Stomach (tissue), 9 donors: ENCODE measurements around the gene COL18A1. TPM values are rescaled to one million over a fixed set of nuclear protein-coding genes. Genes with fewer than 3 reads are reported as not detected.

Source experiments
- DNase-seq, 2 donors: peaks; one replicate each; pipeline versions ENCODE4 v3.0.0 to v3.0.0-alpha.2; 2013 to 2019
- H3K27ac ChIP-seq, 5 donors: fragments of 200-600 bp in 4 of 5; sonication (generic) in 4 of 5; one replicate each; pipeline ENCODE4 v1.5.1; 2013 to 2019; ENCODE audit warnings: mild to moderate bottlenecking in 1 of 5, moderate library complexity in 1 of 5
- H3K27me3 ChIP-seq, 3 donors: fragments of 200-600 bp; sonication (generic); one replicate each; pipeline ENCODE4 v1.5.1; 2017 to 2019; ENCODE audit warnings: mixed run types in 1 of 3
- H3K36me3 ChIP-seq, 4 donors: fragments of 200-600 bp; sonication (generic); 1 replicate in 3 of 4; 2 replicates in 1 of 4; pipeline ENCODE4 v1.5.1; 2016 to 2019
- H3K4me1 ChIP-seq, 4 donors: fragments of 200-600 bp; sonication (generic); one replicate each; pipeline ENCODE4 v1.5.1; 2016 to 2019
- H3K4me3 ChIP-seq, 4 donors: fragments of 200-600 bp; sonication (generic) in 3 of 4; one replicate each; pipeline ENCODE4 v1.5.1; 2016 to 2019; ENCODE audit warnings: mild to moderate bottlenecking in 1 of 4
- H3K9me3 ChIP-seq, 4 donors: fragments of 200-600 bp; sonication (generic); one replicate each; pipeline ENCODE4 v1.5.1; 2016 to 2019
- CTCF ChIP-seq, 7 experiments: fragments of 450-650 bp in 4 of 7; fragments of 200-600 bp in 3 of 7; sonication (generic) in 3 of 7; IDR thresholded peaks; one replicate each; pipeline ENCODE4 v1.5.1; 2016 to 2019; ENCODE audit warnings: antibody characterized with exemption in 7 of 7, control low read depth in 2 of 7, mild to moderate bottlenecking in 1 of 7
- EP300 ChIP-seq: sonication (generic); formaldehyde crosslinking; IDR thresholded peaks from one replicate; pipeline ENCODE4 v1.6.1; 2017; ENCODE audit warnings: antibody characterized with exemption
- POLR2A ChIP-seq, 4 donors: fragments of 450-650 bp; IDR thresholded peaks; one replicate each; pipeline ENCODE4 v1.6.1; 2016; ENCODE audit warnings: antibody characterized with exemption in 4 of 4, control low read depth in 2 of 4, mild to moderate bottlenecking in 1 of 4, moderate library complexity in 1 of 4
- POLR2AphosphoS5 ChIP-seq, 3 donors: sonication (generic); formaldehyde crosslinking; IDR thresholded peaks; one replicate each; pipeline ENCODE4 v1.6.1; 2016; ENCODE audit warnings: antibody characterized with exemption in 3 of 3
- WGBS, 5 donors: extraction: QIAGEN DNeasy Blood & Tissue Kit in 3 of 5; methylation state at CpG; one replicate each; pipeline versions ENCODE4 v1.1.5 to v1.1.7; 2013 to 2018; 5-methylcytosine and 5-hydroxymethylcytosine counted together
- intact Hi-C: fragments of 100-400 bp; cut with DNase I; formaldehyde crosslinking; loops from one replicate; pipeline ENCODE4 v1.15.1; 2023; ENCODE audit warnings: low total_unique reads
- polyA plus RNA-seq, 3 donors: library from polyadenylated mRNA; stranded (reverse); fragments of 200-250 nt; gene quantifications; one replicate each; pipeline ENCODE4 v1.2.3, GENCODE V29; 2013
- total RNA-seq, 5 donors: library from RNA; depleted of rRNA; stranded (reverse); fragments of >200 nt; gene quantifications; one replicate each; pipeline versions ENCODE4 v1.1.0 to v1.2.3, GENCODE V29; 2014 to 2016
- donor health status: healthy with polysubstance abuse.
- donor health status: Bipolar disorder and iron deficiency.
- donor health status: healthy.

COL18A1 gene
- total and polyA plus RNA-seq, 8 donors, result 19.8 to 212 (median 34.6) TPM

DNA sequence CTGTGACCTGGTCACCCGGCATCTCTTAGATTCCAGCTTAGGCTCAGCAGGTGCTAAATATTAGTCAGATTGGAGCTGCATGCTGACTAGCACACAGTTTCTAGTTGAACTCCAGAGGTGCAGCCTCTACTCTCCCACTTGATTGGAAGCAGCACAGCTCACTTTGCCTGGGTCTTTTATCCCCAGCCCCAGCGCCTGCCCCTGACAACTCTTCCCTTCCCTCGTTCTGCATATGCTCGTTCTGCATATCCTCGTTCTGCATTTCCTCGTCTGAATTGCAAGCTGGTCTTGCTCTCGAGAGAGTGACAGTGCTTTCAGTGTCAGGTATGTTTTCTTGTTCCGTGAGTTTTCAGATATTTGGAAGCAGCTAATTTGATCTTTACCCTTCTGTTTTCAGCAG lies 11.7 kb downstream of the COL18A1 start:
- Histone ChIP-seq H3K4me1 (peaks cover 17 to 31% (median 18%) of the 10 kb centered on the region in 4 donors), H3K36me3 (no peaks in the 10 kb centered on the region), H3K27me3 (no peaks in the 10 kb centered on the region), H3K9me3 (no peaks in the 10 kb centered on the region), H3K4me3 (no peak overlapping the region), H3K27ac (no peak overlapping the region)
- 73 to 85% (median 77%) methylated on average over 8 of the region's 8 CpGs for WGBS, 5 donors
- no peak for DNase-seq
- TF ChIP-seq POLR2AphosphoS5 (IDR thresholded peaks at IDR 0.05) (no peak), CTCF (IDR thresholded peaks at IDR 0.05) (no peak), POLR2A (IDR thresholded peaks at IDR 0.05) (no peak), EP300 (no peak)
- intact Hi-C loops, result no loop called here

DNA sequence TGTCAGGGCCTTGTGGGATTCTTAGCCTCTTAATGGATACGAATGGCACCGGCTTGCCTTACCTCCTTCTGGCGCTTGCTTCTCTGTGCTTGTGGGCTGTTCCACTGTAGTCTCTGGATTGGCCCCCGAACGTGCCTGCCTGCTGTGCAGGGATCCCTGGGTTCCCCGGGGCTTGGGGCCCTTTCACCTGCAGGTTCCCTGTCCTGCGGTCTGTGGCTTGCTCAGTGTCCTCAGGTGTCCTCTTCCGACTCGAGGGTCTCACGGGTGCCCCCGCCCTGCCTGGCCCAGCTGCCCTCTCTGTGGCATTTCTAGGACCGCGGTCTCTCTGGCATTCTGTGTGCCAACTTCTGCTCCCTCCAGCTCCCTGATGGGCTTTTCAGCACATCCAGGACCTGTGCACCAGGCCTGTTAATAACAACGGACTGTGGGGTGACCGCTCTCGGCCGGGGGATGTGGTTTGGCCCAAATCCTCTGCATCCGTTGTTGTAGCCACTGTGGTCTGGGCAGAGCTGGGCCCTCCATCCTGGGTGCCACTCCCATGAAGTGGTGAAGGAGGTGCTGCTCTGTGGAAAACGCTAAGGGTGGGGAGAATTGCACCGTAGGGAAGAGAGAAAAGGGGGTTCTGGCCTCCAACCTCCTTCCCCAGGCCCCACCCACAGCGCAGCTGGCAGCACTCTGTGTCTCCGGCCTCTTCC lies 12.4 kb downstream of the COL18A1 start:
- intact Hi-C loops, result no loop called here
- 78 to 83% (median 80%) methylated on average over 12 to 22 of the region's 22 CpGs for WGBS, 5 donors
- Histone ChIP-seq H3K36me3 (no peaks in the 10 kb centered on the region), H3K27me3 (no peaks in the 10 kb centered on the region), H3K4me1 (peaks cover 19 to 39% (median 20%) of the 10 kb centered on the region in 4 donors), H3K4me3 (no peak overlapping the region), H3K27ac (peak overlapping the region in 1 of 5 donors; percentile 21), H3K9me3 (no peaks in the 10 kb centered on the region)
- TF ChIP-seq POLR2A (IDR thresholded peaks at IDR 0.05) (no peak), CTCF (IDR thresholded peaks at IDR 0.05) (no peak), EP300 (no peak), POLR2AphosphoS5 (IDR thresholded peaks at IDR 0.05) (no peak)
- no peak for DNase-seq

DNA sequence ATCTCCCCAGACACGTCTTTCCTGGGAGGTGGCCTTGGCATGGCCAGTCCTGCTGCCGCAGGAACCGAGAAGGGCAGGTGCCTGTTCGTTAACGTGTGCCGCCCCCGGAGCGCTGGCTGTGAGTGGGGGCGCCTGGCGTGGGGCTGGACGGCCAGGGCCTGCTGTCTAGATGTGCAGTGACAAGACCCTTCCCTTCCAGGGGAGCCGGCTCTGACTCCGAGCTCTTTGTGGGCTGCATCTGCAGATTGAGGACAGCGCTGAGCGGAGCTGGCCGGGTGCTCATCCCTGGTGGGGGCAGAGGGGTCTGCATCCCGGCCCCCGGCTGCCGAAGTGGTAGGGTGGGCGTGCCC lies 13.0 kb downstream of the COL18A1 start:
- TF ChIP-seq CTCF (IDR thresholded peaks at IDR 0.05) (no peak), POLR2AphosphoS5 (IDR thresholded peaks at IDR 0.05) (no peak)
- Histone ChIP-seq H3K4me1 (peaks cover 19 to 40% (median 20%) of the 10 kb centered on the region in 4 donors), H3K27ac (peak overlapping the region in 2 of 5 donors; percentile 14 to 21), H3K9me3 (no peaks in the 10 kb centered on the region), H3K4me3 (no peak overlapping the region), H3K36me3 (no peaks in the 10 kb centered on the region), H3K27me3 (no peaks in the 10 kb centered on the region)
- intact Hi-C loops, result no loop called here
- no peak for DNase-seq
- 78 to 87% (median 81%) methylated on average over 11 to 20 of the region's 20 CpGs for WGBS, 5 donors

- Histone ChIP-seq H3K36me3 (no peaks in the 10 kb centered on the region), H3K4me1 (peaks cover 19 to 42% (median 20%) of the 10 kb centered on the region in 4 donors), H3K27ac (peak overlapping the region in 2 of 5 donors; percentile 14 to 21), H3K4me3 (no peak overlapping the region), H3K9me3 (no peaks in the 10 kb centered on the region), H3K27me3 (no peaks in the 10 kb centered on the region)
- no peak for DNase-seq
- 67 to 78% (median 70%) methylated on average over 15 to 34 of the region's 34 CpGs for WGBS, 5 donors
- TF ChIP-seq CTCF (IDR thresholded peaks at IDR 0.05), result no peak
- no peak for TF ChIP-seq POLR2A (IDR thresholded peaks at IDR 0.05)
- no peak for TF ChIP-seq POLR2AphosphoS5 (IDR thresholded peaks at IDR 0.05)
- no peak for TF ChIP-seq EP300
- intact Hi-C loops, result no loop called here
Measured at GRCh38 chr21:45418301-45419071, 13.5 kb downstream of the COL18A1 start.
